CD14-positive monocyte (primary cell): ENCODE measurements around the gene FAM171A1. TPM values are rescaled to one million over a fixed set of nuclear protein-coding genes. Genes with fewer than 3 reads are reported as not detected.

Source experiments
- DNase-seq, 3 donors: peaks; one replicate each; pipeline ENCODE4 v3.0.0-alpha.2; 2011 to 2022
- H2AFZ ChIP-seq: 2 replicates; pipeline ENCODE4 v1.6.0; 2012; ENCODE audit warnings: mild to moderate bottlenecking, low read depth, low read length, inconsistent platforms; ENCODE audit not compliant: insufficient read depth, poor library complexity, severe bottlenecking
- H3K27ac ChIP-seq, 2 donors: 1 replicate in 1 of 2; 2 replicates in 1 of 2; pipeline ENCODE4 v1.5.1; 2012 to 2013; ENCODE audit warnings: low read length in 2 of 2, control low read depth in 1 of 2, inconsistent platforms in 1 of 2, low read depth in 1 of 2, mild to moderate bottlenecking in 1 of 2
- H3K27me3 ChIP-seq, 2 donors: one replicate each; pipeline versions ENCODE4 v1.6.0 to v1.6.1; 2011 to 2013; ENCODE audit warnings: low read length in 2 of 2; ENCODE audit not compliant: control insufficient read depth in 2 of 2, insufficient read depth in 2 of 2
- H3K36me3 ChIP-seq, 2 donors: replicated peaks in 1 of 2; 1 replicate in 1 of 2; 2 replicates in 1 of 2; pipeline versions ENCODE4 v1.5.1 to v1.6.1; 2012 to 2013; ENCODE audit warnings: low read length in 2 of 2, control low read depth in 1 of 2, inconsistent platforms in 1 of 2, mild to moderate bottlenecking in 1 of 2; ENCODE audit not compliant: insufficient read depth in 2 of 2, control insufficient read depth in 1 of 2
- H3K4me1 ChIP-seq, 2 donors: 1 replicate in 1 of 2; 2 replicates in 1 of 2; pipeline versions ENCODE4 v1.5.1 to v1.6.1; 2012 to 2013; ENCODE audit warnings: low read length in 2 of 2, control low read depth in 1 of 2, inconsistent platforms in 1 of 2, mild to moderate bottlenecking in 1 of 2, moderate library complexity in 1 of 2; ENCODE audit not compliant: insufficient read depth in 2 of 2, control insufficient read depth in 1 of 2
- H3K4me2 ChIP-seq: replicated peaks from 2 replicates; pipeline ENCODE3; 2012; ENCODE audit warnings: low read length, moderate library complexity, mild to moderate bottlenecking; ENCODE audit not compliant: poor library complexity, severe bottlenecking; ENCODE audit errors: extremely low read depth
- H3K4me3 ChIP-seq, 3 experiments: fragments of 200-600 bp in 1 of 3; sonication (generic) in 1 of 3; replicated peaks in 1 of 3; 1 replicate in 2 of 3; 2 replicates in 1 of 3; pipeline ENCODE4 v1.5.1; 2011 to 2013; ENCODE audit warnings: low read length in 3 of 3, mild to moderate bottlenecking in 3 of 3, control low read depth in 2 of 3, low read depth in 2 of 3, inconsistent platforms in 1 of 3, moderate library complexity in 1 of 3
- H3K79me2 ChIP-seq: 2 replicates; pipeline ENCODE4 v1.6.0; 2012; ENCODE audit warnings: mild to moderate bottlenecking, control low read depth, inconsistent platforms, low read length, moderate library complexity; ENCODE audit not compliant: insufficient read depth
- H3K9ac ChIP-seq: 2 replicates; pipeline ENCODE4 v1.6.0; 2017; ENCODE audit warnings: low read length, mild to moderate bottlenecking; ENCODE audit not compliant: insufficient read depth, poor library complexity, severe bottlenecking
- H3K9me3 ChIP-seq, 2 donors: replicated peaks in 1 of 2; 1 replicate in 1 of 2; 2 replicates in 1 of 2; pipeline versions ENCODE4 v1.5.1 to v1.6.1; 2012 to 2013; ENCODE audit warnings: low read length in 2 of 2, control low read depth in 1 of 2; ENCODE audit not compliant: control insufficient read depth in 1 of 2, insufficient read depth in 1 of 2
- H4K20me1 ChIP-seq: 2 replicates; pipeline ENCODE4 v1.6.0; 2012; ENCODE audit warnings: mild to moderate bottlenecking, low read length, control low read depth, moderate library complexity; ENCODE audit not compliant: insufficient read depth
- H3K27ac Mint-ChIP-seq, 7 donors: one replicate each; pipeline ENCODE4 v1.8.0; 2020; ENCODE audit warnings: mild to moderate bottlenecking in 7 of 7, mixed read lengths in 7 of 7, moderate library complexity in 6 of 7, inconsistent platforms in 2 of 7
- H3K27me3 Mint-ChIP-seq, 3 donors: one replicate each; pipeline ENCODE4 v1.8.0; 2021 to 2022; ENCODE audit warnings: low read depth in 3 of 3, mild to moderate bottlenecking in 3 of 3, mixed read lengths in 3 of 3, moderate library complexity in 3 of 3, inconsistent platforms in 1 of 3
- H3K36me3 Mint-ChIP-seq, 2 donors: one replicate each; pipeline ENCODE4 v1.8.0; 2020; ENCODE audit warnings: mixed read lengths in 2 of 2, inconsistent platforms in 1 of 2, mild to moderate bottlenecking in 1 of 2
- H3K4me1 Mint-ChIP-seq: one replicate; pipeline ENCODE4 v1.8.0; 2020; ENCODE audit warnings: mild to moderate bottlenecking, mixed read lengths
- H3K4me3 Mint-ChIP-seq, 2 donors: one replicate each; pipeline ENCODE4 v1.8.0; 2020; ENCODE audit warnings: mild to moderate bottlenecking in 2 of 2, mixed read lengths in 2 of 2, moderate library complexity in 1 of 2
- H3K9me3 Mint-ChIP-seq, 7 donors: one replicate each; pipeline ENCODE4 v1.8.0; 2020 to 2022; ENCODE audit warnings: mixed read lengths in 7 of 7, mild to moderate bottlenecking in 6 of 7, moderate library complexity in 6 of 7, inconsistent platforms in 2 of 7
- CTCF ChIP-seq: fragments of 200-600 bp; IDR thresholded peaks from one replicate; pipeline ENCODE4 v1.8.0; 2022; ENCODE audit warnings: antibody characterized with exemption, mild to moderate bottlenecking
- WGBS: methylation state at CpG from one replicate; pipeline ENCODE4 v1.1.5; 2013; ENCODE audit warnings: missing lambda C conversion rate; ENCODE audit not compliant: insufficient coverage; 5-methylcytosine and 5-hydroxymethylcytosine counted together
- intact Hi-C, 2 donors: fragments of 100-400 bp; cut with micrococcal nuclease; formaldehyde crosslinking; loops; one replicate each; pipeline versions ENCODE4 v1.15.0 to v1.15.1; 2023
- polyA plus RNA-seq, 3 donors: library from polyadenylated mRNA; depleted of rRNA in 1 of 3; unstranded in 2 of 3; stranded (reverse) in 1 of 3; fragments of 300-500 nt in 2 of 3; fragments of >200 nt in 1 of 3; fragmentation: Illumina TruSeq in 2 of 3; gene quantifications; 1 replicate in 2 of 3; 2 replicates in 1 of 3; pipeline ENCODE4 v1.2.3, GENCODE V29; 2012 to 2021

Gene FAM171A1
- polyA plus RNA-seq, 3 donors = not detected

GRCh38 chr10:15223174-15223573 is 147.9 kb downstream of the FAM171A1 start:
- Histone ChIP-seq H3K36me3 (no peaks in the 10 kb centered on the region), H3K27ac (no peak overlapping the region), H2AFZ (no peak overlapping the region), H3K4me1 (no peaks in the 10 kb centered on the region), H3K79me2 (no peaks in the 10 kb centered on the region), H3K4me2 (no peak overlapping the region), H3K9me3 (peaks cover 0 to 4% of the 10 kb centered on the region in 2 donors), H3K9ac (no peak overlapping the region), H3K27me3 (no peaks in the 10 kb centered on the region), H4K20me1 (no peaks in the 10 kb centered on the region), H3K4me3 (no peak overlapping the region)
- intact Hi-C loops = no loop called here
- Mint-ChIP-seq H3K9me3 (peaks cover 7 to 26% (median 12%) of the 10 kb centered on the region in 7 donors), H3K4me1 (no peaks in the 10 kb centered on the region), H3K36me3 (no peaks in the 10 kb centered on the region), H3K27ac (no peak overlapping the region), H3K27me3 (peaks cover 0 to 9% (median 5%) of the 10 kb centered on the region in 3 donors), H3K4me3 (no peak overlapping the region)
- WGBS = no CpG with 5 or more reads among the region's 6 CpGs
- no peak for TF ChIP-seq CTCF
- DNase-seq = no peak

- no peak overlapping the region for H3K4me3 Mint-ChIP-seq
- peaks cover 0 to 4% of the 10 kb centered on the region in 2 donors for H3K9me3 ChIP-seq
- no peak overlapping the region for H3K27ac Mint-ChIP-seq
- WGBS = 96% methylated on average over 7 of the region's 10 CpGs
- intact Hi-C loops = no loop called here
- H3K4me2 ChIP-seq = no peak overlapping the region
- H3K4me1 ChIP-seq = no peaks in the 10 kb centered on the region
- H3K36me3 ChIP-seq = no peaks in the 10 kb centered on the region
- no peaks in the 10 kb centered on the region for H3K27me3 ChIP-seq
- H3K36me3 Mint-ChIP-seq = no peaks in the 10 kb centered on the region
- peaks cover 0 to 11% (median 5%) of the 10 kb centered on the region in 3 donors for H3K27me3 Mint-ChIP-seq
- no peak overlapping the region for H3K9ac ChIP-seq
- no peak for TF ChIP-seq CTCF
- no peak overlapping the region for H2AFZ ChIP-seq
- H3K27ac ChIP-seq = no peak overlapping the region
- H3K4me3 ChIP-seq = no peak overlapping the region
- H3K9me3 Mint-ChIP-seq = peaks cover 7 to 26% (median 12%) of the 10 kb centered on the region in 7 donors
- no peak for DNase-seq
- H3K4me1 Mint-ChIP-seq = no peaks in the 10 kb centered on the region
- no peaks in the 10 kb centered on the region for H3K79me2 ChIP-seq
- H4K20me1 ChIP-seq = no peaks in the 10 kb centered on the region
Observed at GRCh38 chr10:15222511-15222910, 148.6 kb downstream of the FAM171A1 start.
